M059J (cell line): ENCODE measurements around the gene EDC3. TPM values are rescaled to one million over a fixed set of nuclear protein-coding genes. Genes with fewer than 3 reads are reported as not detected.
"Not testable (repeated sequence)": the region's sequence is repeated elsewhere in the genome, so short reads cannot be mapped to it uniquely, and the experiment has no call there.

ENCODE experiments used
- DNase-seq: peaks from one replicate; pipeline ENCODE4 v3.0.0-alpha.2; 2012; ENCODE audit warnings: low read depth
- total RNA-seq: library from RNA; depleted of rRNA; stranded (reverse); fragments of >200 nt; shearing (Covaris generic); gene quantifications from 2 replicates; pipeline ENCODE4 v1.2.3, GENCODE V29; 2014

Gene EDC3
- total RNA-seq, 1 experiment from 2014 or later: 9.8 TPM

DNA sequence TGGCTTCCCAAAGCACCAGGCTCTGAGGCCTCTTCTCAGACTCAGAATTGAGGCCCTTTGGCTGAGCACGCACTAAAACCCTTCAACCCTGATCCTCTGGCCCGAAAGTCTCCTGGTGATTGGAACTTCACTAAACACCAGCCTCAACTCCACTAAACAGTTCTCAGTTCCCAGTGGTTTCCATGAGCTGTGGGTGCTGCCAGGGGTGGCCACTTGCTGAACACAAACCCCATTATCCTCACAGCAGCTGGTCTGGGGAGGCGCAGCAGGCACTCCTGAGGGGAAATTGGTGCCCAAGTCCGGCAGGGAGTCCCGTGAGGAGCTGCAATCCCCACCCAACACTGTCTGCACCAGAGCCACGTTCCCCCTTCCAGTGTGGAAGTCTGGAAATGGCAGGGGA lies 84.0 kb downstream of the EDC3 start:
- DNase-seq: no peak

DNA sequence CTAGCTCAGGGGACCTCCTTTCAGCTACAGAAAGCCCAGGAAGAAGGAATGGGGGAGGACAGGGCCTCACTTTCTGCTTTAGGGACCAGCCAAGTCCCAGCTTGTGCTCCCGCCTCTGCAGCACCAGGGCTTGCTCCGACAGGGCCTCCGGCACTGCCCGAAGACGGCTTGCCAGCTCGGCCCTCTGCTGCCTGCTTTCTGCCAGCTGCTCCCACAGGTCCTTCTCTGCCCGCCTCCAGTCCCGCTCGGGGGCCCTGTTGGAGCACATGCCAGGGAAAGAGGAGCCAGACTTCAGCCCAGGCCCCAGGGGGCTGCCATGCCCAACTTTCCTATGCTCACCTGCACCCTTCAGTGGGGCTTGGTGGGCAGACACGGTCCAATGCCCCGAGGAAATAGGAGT lies 84.5 kb downstream of the EDC3 start:
- no peak for DNase-seq

DNA sequence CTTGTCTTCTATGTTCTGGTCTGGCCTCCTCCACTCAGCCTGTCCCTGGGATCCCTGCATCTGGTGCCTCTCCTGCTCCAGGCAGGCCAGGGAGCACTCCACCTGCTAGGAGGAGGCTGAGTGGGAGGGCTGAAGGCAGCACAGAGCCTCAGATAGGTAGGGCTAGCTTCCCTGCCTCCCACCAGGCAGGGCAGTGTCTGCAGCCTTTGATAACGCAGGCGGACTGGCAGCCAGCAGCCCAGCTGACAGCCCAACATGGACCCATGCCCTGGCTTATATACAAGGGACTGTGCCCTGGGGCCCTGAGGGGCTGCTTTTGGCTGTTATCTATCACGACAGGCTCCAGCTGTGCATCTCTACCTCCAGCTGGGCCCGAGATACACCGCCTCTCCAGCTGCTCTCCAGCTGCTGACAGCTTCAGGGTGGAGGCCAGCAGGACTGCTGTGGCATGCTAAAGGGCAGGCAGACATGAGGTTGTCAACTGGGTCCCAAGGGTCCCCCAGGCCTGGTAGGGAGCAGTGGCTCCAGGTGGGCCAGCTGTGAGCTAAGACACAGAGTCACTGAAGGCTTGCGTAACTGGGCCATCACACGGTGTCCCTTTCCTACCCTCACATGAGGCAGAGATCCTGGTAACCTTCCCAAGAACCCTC lies 85.4 kb downstream of the EDC3 start:
- no peak for DNase-seq

DNA sequence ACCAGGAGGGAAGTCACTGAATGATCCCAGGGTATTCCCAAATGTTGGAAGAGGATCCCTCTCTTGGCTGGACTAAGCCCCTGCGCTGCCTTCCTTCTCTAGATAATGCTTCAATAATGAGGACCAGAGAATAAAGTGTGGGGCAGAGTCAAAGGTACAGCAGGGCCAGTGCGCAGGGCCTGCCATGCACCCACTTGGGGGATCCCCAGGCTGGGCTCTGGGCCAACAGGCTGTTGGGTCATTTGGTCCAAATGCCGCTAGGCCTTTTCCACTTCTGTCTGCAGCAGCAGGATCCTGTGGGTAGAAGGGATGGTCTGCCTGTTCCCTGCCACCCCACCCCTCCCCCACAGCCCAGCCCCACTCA lies 85.9 kb downstream of the EDC3 start:
- no peak for DNase-seq

DNA sequence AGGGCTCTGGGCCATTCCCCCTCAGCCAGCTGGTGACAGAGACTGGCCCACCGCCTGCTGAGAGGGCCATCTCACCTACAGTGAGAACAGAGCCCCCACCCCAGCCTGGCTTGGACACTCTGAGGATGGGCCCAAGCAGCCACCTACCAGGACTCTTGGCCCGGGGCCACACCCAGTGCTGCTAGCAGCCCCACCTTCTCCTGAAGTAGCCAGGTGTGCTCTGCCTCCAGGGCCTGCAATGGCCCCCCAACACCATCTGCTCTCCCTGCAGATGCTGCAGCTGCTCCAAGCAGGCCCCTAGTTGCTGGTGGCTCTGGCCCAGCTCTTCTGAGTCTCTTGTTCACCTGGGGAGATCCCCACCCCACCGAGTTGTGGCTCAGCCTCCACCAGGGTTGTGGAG lies 87.0 kb downstream of the EDC3 start:
- no peak for DNase-seq

DNA sequence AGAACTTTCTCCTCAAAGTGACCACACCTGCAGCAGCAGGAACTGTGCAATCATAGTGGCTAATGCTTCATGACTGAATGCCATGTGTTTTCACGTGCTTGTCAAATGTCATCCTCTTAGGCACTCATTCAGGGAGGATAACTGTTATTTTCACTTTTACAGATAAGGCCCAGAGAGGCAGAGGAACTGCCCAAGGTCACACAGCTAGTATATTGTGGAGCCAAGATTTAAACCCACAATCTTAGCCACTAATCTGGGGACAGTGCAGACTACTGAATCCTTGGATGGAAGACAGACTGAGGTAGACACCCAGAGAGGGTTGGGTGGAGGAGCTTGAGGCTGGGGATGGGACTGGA lies 90.1 kb downstream of the EDC3 start:
- DNase-seq: no peak

DNA sequence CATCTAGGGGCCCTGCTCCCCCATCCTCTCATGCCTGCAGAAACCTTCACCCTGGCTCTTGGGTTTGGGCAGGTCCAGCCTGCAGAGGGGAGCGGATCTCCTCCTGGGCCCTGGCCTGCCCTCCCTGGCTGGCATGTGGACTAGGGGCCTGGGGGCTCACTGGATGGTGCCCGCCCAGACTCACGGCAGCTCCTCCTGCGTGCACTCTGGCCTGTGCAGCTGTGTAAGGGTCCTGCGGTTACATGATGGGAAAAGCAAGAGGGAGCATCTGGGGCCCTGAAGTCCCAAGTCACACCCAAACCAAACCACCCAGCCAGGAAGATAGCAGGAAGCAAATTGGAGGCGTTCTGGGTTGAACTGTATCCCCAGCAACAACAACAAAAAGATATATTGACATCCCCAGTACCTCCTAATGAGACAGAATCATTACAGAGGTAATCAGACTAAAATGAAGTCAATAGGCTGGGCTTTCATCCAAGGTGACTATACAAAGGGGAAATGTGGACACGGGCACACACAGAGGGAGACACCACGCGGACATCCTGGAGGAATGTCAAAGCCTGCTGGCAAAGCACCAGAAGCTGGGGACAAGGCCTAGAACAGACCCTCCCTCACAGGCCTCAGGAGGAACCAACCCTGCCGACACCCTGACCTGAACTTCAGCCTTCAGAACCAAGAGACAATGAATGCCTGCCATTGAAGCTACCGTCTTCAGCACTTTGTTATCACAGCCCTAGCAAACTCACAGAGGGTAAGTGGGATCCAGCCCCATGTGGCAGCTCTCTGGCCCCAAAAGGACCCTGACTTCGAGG lies 90.6 kb downstream of the EDC3 start:
- DNase-seq: peak; percentile 28

DNA sequence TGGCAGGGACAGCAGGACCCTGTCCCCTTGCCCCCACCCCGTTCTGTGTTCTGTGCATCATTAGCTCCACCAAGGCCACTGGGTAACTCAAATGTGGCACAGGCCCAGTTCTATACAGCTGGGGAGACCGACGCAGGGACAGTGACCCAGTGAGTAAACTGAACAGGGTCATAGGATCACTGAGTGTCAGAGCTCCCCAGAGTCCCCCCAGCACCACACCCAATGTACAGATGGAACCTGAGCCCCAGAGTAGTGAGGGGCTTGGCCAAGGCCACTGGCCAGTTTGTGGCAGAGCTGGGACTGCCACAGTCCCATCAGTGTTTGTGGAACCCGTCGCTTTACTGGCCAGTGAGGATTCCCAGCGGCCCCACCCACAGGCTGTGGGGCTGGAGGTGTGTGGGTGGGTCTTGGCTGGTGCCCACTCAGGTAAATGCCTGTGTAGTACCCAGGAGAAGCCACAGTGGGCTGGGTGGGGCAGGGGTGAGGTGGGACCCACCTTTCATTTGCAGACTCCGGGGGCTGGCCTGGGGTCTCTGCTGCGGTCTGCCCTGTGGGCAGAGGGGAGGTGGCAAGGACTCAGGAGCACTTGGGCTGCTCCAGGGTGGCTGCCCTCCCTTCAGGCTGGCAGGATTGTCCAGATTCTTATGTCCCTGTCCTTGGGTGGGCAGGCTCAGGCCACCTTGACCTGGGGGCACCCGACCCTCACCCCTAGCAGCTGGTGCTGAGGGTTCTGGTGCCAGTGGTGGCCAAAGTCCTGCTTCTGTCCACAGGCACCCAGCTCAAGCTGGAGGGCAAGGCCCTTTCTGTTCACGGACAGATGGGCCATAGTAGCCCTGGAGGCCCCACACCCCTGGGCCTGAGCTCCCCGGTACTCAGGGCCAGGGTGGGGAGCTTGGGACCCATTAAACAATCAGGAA lies 91.8 kb downstream of the EDC3 start:
- DNase-seq: no peak

DNA sequence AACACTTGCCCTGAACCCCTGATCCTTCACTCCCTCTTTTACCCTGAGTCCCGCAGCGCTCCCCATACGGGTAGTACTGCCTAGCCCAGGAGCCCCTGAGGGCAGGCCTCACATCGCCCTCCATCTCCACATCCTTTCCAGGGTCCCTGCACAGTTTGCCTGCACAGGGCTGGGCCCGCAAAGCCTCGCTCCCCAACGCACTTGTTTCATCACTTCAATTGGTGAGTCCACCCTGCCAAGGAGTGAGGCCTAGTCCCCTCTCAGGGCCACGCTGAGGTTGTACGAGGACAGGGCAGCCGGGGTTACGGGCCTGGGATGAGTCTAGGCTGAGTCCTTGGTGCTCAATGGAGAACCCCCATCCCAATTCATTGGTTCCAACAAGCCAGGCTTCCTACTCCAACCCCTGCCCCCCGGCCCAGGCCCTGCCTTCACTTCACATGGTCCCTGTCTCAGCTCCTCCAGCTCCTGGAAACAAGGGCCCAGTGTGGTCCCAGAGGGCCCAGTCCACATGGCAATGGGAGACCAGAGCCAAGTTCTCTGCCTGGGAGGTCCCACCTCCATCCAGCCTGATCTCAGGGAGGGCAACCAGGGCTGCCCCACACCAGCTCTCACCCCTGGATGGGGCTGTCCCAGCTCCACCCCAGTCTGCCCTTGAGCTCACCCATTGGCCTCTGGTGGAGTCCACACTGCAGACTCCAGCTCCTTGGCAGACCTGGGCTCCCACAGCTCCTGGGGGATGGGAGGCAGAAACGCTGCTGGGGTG lies 92.6 kb downstream of the EDC3 start:
- no peak for DNase-seq

DNA sequence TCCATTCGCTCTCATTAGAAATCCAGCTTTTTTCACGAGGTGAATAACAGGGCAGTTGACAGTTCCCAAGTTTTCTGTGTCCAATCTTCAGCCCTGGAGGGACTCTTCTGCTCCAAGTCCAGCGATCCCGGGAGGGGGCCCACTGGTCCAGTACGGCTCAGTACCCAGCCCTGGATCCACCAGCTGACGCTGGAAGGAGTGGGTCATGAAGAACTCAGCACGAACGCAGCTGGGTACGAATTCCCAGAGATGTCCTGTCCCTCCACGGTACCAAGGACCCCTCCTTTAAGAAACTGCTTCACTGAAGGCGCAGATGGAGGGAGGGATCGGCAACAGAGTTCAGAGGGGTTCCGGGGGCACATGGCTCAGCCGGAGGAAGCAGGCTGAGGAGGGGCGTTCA lies 96.7 kb downstream of the EDC3 start:
- no peak for DNase-seq

DNA sequence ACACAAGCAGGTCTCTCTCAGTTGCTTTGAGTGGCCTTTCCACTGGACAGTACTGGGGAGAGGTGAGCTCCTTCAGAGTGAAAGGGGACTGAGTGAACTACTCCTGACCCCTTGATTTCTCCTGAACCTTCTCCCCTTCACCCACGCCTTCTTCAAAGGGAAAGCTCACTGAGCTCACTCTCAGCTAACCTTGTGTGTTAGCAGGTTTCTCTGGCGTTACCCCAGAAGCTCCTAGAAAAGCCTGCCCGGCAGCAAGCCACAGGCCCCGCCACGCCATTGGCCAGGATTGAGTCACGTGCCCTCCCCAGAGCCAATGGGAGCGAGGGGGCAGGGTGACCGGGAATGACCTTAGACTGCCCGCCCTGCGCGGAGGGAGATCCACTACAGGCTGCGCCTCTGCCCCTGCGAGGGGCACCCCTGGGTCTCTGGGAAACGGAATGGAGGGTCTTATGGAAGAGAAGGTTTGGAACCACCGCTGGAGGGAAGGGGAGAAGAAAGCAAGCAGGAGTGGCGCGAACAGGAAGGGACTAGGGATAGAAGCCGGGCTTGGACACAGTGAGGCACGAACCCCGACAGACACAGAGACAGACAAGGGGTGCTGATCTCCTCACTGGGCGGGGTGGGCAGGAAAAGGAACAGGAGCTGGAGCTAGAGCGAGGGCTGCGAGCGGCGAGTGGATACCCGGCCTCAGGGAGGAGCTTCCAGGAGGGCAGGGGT lies 97.5 kb downstream of the EDC3 start:
- peak; percentile 86 for DNase-seq

DNA sequence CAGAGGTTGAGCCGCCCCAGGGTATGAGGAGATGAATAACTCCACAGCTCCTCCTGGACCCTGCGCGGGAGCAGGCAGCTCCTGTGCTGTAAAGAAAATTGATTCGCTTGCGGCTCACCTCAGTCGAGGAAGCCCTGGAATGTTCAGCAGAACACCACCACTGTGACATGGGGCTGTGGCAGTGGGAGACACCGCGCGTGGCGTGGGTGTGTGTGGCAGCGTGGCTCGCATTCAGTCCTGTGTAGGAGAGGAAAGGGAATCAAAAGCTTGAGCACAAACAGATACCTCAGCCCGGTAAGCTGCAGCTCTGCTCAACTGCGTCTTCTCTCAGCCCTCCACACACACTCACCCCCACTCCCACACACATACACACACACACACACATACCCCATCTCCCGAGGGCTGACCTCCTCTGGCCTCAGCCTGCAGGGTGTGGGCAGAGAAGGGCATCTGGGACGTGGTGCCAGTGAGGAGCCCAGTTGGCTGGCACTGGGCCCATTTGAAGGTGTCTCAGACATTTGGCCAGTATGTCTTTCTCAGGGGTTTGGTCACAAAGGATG lies 98.6 kb downstream of the EDC3 start:
- not testable (repeated sequence) for DNase-seq

DNA sequence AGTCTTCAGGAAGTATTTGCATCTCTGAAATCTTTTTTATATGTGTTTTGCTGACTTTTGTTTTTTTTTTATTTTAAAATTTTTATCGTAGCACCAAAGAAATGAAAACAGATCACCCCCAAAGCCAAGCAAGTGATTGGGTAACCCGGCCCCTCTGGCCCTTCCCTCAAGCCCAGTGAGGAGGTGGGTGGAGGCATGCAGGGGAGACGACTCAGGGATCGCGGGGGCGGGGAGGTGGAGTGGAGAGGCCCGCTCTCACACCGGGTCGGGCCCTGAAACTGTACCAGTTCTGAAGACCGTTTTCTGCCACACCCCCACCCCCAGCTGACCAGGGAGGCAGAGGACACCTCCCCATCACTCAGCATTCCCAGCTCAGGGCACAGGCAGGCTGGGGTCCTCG lies 99.1 kb downstream of the EDC3 start:
- DNase-seq: not testable (repeated sequence)

DNA sequence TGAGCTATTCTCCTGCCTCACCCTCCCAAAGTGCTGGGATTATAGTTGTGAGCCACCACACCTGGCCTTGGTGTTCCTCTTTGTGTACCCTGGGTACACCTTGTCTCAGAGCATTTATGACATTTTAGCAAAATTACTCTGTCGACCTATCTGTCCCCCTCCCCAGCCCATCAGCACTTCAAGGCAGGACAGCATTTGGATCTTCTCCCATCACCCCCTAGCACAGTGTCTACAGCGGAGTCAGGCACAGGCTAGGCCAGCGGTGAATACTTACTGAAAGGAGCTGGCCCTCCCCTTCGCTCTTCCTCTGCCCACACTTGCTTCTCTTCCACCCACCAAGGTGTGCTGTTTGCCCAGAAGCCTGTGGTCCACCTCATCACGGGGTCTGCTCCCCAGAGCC lies 100.6 kb downstream of the EDC3 start:
- no peak for DNase-seq

DNA sequence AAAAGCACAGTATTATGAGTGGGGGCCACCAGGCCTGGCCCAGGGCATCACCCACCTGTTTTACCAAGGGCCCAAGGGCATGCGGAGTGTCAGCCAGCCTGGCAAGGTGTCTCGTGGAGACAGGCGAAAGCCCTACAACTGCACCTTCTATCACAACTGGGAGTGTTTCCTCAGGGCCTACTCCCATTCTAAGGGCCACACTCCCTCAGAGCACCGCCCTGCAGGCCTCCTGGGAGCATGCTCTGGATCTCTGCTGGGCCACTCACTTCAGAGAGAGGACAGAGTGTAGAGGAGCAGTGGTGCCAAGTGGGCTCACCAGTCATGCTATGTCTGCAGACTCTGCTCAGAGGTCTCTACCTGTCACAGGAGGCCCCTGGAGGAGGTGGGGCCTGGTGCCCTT lies 101.4 kb downstream of the EDC3 start:
- no peak for DNase-seq

DNA sequence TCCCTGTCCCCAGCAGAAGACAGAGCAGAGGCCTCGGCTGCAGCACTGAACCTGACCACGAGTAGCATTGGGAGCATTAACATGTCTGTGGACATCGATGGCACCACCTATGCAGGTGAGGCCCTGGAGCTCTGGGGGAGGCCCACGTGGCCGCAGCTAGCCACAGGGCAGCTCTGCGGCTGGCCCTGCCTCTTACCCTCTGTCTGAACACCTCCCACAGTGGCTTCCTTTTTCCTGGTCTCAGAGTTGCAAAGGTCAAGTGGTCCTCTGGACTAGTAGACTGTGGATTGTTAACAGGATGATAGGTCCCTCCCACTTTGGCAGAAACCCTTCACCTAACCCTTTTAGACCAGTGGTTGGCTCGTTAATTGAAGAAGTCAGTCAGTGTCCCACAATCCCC lies 102.7 kb downstream of the EDC3 start:
- DNase-seq: no peak

DNA sequence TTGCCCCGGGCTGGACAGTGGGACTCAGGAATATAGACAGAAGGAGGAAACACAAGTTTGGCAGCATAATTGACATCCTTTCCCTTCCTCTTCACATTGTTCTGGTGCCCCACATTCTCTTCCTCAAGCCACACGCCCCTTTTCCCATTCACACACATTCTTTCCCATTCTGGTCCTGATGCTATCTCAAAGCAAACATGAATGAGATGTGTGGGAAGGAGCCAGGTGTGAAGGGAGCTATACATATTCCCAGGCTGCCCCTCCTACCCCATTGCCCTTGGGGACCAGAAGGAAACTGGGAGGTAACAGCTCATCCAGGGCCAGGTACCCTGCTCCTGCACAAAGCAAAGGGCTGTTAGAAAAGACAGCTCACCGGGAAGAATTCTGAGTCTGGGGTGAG lies 103.6 kb downstream of the EDC3 start:
- DNase-seq: no peak

DNA sequence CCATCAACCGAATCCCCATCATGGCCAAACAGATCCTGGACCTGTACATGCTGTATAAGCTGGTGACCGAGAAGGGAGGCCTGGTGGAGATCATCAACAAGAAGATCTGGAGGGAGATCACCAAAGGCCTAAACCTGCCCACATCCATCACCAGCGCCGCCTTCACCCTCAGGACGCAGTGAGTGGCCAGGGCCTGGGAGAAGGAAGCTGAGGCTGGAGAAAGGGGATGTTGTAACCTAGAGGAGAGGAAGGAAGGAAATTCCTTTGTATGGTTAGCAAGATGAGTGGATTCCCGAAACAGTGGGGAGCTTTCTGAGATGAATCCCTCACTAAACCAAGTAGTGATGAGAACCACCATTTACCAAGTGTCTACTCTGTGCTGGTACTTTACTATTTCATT lies 106.0 kb downstream of the EDC3 start:
- DNase-seq: no peak

DNA sequence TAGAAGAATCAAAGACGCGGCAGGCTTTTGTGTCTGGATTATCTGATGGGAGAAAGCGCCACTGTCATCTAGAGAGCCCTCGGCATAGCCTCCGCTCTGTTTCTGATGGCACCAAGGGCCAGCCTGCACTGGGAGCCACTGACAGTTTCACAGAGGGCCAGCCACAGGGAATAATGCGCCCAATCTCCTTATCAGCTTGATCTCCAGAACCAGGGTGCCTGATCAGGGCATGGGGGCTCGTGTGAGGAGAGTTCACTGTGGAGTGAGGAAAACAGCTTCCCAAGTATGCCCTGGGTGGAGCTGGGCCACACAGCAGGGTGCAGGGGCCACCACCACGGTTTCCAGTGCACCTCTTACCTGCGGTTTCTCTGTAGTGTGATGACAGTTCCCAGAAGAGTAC lies 110.0 kb downstream of the EDC3 start:
- DNase-seq: no peak

DNA sequence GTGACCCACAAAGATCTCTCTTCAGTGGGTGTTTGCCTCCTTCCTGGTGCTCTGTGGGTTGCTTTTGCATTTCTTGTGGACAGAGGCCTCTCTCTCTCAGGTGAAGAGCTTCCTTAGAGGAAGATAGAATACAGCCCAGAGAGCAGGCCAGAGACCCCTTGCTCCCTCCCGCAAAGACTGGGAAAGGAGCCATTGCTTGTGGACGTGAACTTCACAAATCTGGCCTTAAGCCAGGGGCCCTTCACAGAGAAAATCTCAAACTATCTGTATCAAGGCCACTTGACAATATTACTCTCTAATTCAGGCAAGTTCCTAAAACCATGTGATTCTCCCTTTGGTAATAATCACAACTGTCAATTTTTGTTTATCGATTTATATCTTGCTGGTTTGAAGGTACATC lies 110.6 kb downstream of the EDC3 start:
- no peak for DNase-seq

DNA sequence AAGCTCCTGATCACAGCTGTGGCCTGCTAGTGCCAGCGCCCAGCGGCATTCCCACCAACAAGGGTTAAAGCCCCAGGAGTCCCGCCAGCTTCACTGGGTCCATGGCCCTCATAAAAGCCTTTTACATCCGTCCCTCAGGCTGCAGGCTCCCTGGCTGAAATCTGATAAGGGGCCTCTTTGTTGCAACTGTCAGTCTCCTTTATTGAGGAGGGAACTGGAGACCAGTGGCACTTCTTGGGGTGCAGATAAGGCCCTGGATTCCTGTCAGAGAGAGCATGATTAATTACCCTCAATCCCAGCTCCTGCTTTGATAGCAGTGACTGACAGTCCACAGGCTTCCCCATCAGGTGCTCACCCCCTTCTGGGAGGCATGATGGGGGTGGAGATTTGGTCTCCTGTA lies 111.0 kb downstream of the EDC3 start:
- DNase-seq: no peak
